GM12878 (cell line): Measurements from ENCODE around the gene LTA. TPM values are rescaled to one million over a fixed set of nuclear protein-coding genes. Genes with fewer than 3 reads are reported as not detected.

Experiments used
- ATAC-seq: fragments of 200-7000 bp; cut with Tn5 transposase; 3 replicates; pipeline ENCODE4 v1.9.1; 2020; ENCODE audit warnings: mild to moderate bottlenecking, moderate library complexity
- BruUV-seq: library from RNA; stranded (reverse); fragments of 400-500 nt; replicated peaks from 2 replicates; lab custom pipeline; 2021; lab: Mats Ljungman, UMichigan
- CTCF ChIA-PET: fragments of 300-600 bp; sonication (Branson Sonifier 250); formaldehyde crosslinking; extraction: SDS; loops from one replicate; lab custom pipeline; 2021; ENCODE audit warnings: inconsistent platforms; lab: Yijun Ruan, JAX
- POLR2A ChIA-PET: fragments of 350-600 bp; formaldehyde crosslinking; extraction: SDS; loops from one replicate; lab custom pipeline; 2021; ENCODE audit warnings: inconsistent platforms; lab: Charles Lee
- RAD21 ChIA-PET: fragments of 300-600 bp; sonication (Branson Sonifier 250); formaldehyde crosslinking; loops from one replicate; lab custom pipeline; 2023; ENCODE audit warnings: antibody characterized with exemption; ENCODE audit not compliant: unreplicated experiment; lab: Charles Lee
- SMC1A ChIA-PET: fragments of 300-600 bp; sonication (Branson Sonifier 250); formaldehyde crosslinking; loops from one replicate; lab custom pipeline; 2023; ENCODE audit not compliant: unreplicated experiment, uncharacterized antibody; lab: Charles Lee
- DNase-seq: peaks from one replicate; pipeline ENCODE4 v3.0.0-alpha.2; 2011; ENCODE audit warnings: low read depth, low spot score
- FAIRE-seq: peaks from 3 replicates; lab custom pipeline; 2011; peaks lifted over from hg19 to GRCh38; lab: Jason Lieb, UNC
- H2AFZ ChIP-seq: 2 replicates; pipeline ENCODE4 v1.6.0; 2011; ENCODE audit warnings: low read depth, low read length, control low read depth; ENCODE audit not compliant: control insufficient read depth
- H3K27ac ChIP-seq: 2 replicates; pipeline ENCODE4 v1.5.1; 2011; ENCODE audit warnings: control low read depth; ENCODE audit not compliant: control insufficient read depth, insufficient read depth
- H3K27me3 ChIP-seq, 2 experiments: replicated peaks in 1 of 2; 2 replicates each; pipeline versions ENCODE4 v1.6.0 to v1.6.1; 2011; ENCODE audit warnings: low read length in 1 of 2; ENCODE audit not compliant: control insufficient read depth in 2 of 2, insufficient read depth in 2 of 2
- H3K36me3 ChIP-seq, 2 experiments: 2 replicates each; pipeline ENCODE4 v1.5.1; 2011; ENCODE audit warnings: low read length in 1 of 2; ENCODE audit not compliant: control insufficient read depth in 2 of 2, insufficient read depth in 2 of 2
- H3K4me1 ChIP-seq: 2 replicates; pipeline ENCODE4 v1.6.1; 2011; ENCODE audit warnings: mild to moderate bottlenecking, low read length, moderate library complexity, mixed read lengths; ENCODE audit not compliant: control insufficient read depth, insufficient read depth
- H3K4me2 ChIP-seq: 2 replicates; pipeline ENCODE4 v1.6.0; 2011; ENCODE audit warnings: control low read depth; ENCODE audit not compliant: control insufficient read depth, insufficient read depth
- H3K4me3 ChIP-seq: fragments of 200-600 bp; sonication (generic); 2 replicates; pipeline ENCODE4 v1.5.1; 2016
- H3K79me2 ChIP-seq: 2 replicates; pipeline ENCODE4 v1.6.0; 2011; ENCODE audit warnings: low read length; ENCODE audit not compliant: control insufficient read depth, insufficient read depth
- H3K9ac ChIP-seq: 2 replicates; pipeline ENCODE4 v1.8.0; 2011; ENCODE audit warnings: low read length, control low read depth, mixed read lengths; ENCODE audit not compliant: control insufficient read depth, insufficient read depth
- H3K9me3 ChIP-seq: replicated peaks from 3 replicates; pipeline ENCODE4 v1.5.1; 2011; ENCODE audit warnings: mild to moderate bottlenecking, low read length; ENCODE audit not compliant: control insufficient read depth, insufficient read depth
- H4K20me1 ChIP-seq: 2 replicates; pipeline ENCODE4 v1.6.0; 2011; ENCODE audit not compliant: control insufficient read depth, insufficient read depth
- CREB1 ChIP-seq: IDR thresholded peaks from 2 replicates; pipeline ENCODE4 v1.6.1; 2012; ENCODE audit warnings: low read depth, mild to moderate bottlenecking, inconsistent platforms
- CREM ChIP-seq: IDR thresholded peaks from 2 replicates; pipeline ENCODE4 v1.6.1; 2014; ENCODE audit warnings: antibody characterized with exemption, low read depth
- EZH2 ChIP-seq: IDR thresholded peaks from 2 replicates; pipeline ENCODE4 v1.6.1; 2012; ENCODE audit warnings: low read depth, mild to moderate bottlenecking, control low read depth, inconsistent platforms, low read length, borderline replicate concordance; ENCODE audit not compliant: control insufficient read depth
- FOS ChIP-seq: IDR thresholded peaks from 3 replicates; pipeline ENCODE4 v1.6.1; 2011; ENCODE audit warnings: borderline replicate concordance; ENCODE audit not compliant: insufficient read length; ENCODE audit errors: extremely low read depth
- HDAC2 ChIP-seq: fragments of 200-600 bp; sonication (generic); IDR thresholded peaks from 2 replicates; pipeline ENCODE4 v1.6.1; 2017
- IKZF2 ChIP-seq, 2 experiments: fragments of 450-650 bp; IDR thresholded peaks; 2 replicates each; pipeline ENCODE4 v1.6.1; 2017; ENCODE audit warnings: mild to moderate bottlenecking in 2 of 2, moderate library complexity in 2 of 2
- IRF5 ChIP-seq: fragments of 450-650 bp; IDR thresholded peaks from 2 replicates; pipeline ENCODE4 v1.6.1; 2017; ENCODE audit warnings: borderline replicate concordance
- MYC ChIP-seq: IDR thresholded peaks from 2 replicates; pipeline ENCODE4 v1.6.1; 2011; ENCODE audit warnings: mild to moderate bottlenecking, low read length, moderate library complexity, inconsistent platforms; ENCODE audit not compliant: insufficient read depth, insufficient replicate concordance, insufficient read length, severe bottlenecking
- NFYB ChIP-seq: IDR thresholded peaks from 2 replicates; pipeline ENCODE4 v1.6.1; 2011; ENCODE audit warnings: low read depth, mild to moderate bottlenecking, low read length, improper control_type of control experiment, moderate library complexity; ENCODE audit not compliant: insufficient read depth
- POU2F2 ChIP-seq: IDR thresholded peaks from 3 replicates; pipeline ENCODE4 v1.6.1; 2011; ENCODE audit warnings: low read depth, mild to moderate bottlenecking, low read length, borderline replicate concordance
- RFX5 ChIP-seq: IDR thresholded peaks from 2 replicates; pipeline ENCODE4 v1.6.1; 2011; ENCODE audit warnings: low read depth, low read length, improper control_type of control experiment
- RUNX3 ChIP-seq: IDR thresholded peaks from 2 replicates; pipeline ENCODE4 v1.6.1; 2012; ENCODE audit warnings: low read length, inconsistent platforms
- SMAD1 ChIP-seq: fragments of 450-650 bp; IDR thresholded peaks from 2 replicates; pipeline ENCODE4 v1.6.1; 2018; ENCODE audit warnings: mild to moderate bottlenecking, low read depth; ENCODE audit not compliant: partially characterized antibody
- SMAD5 ChIP-seq: IDR thresholded peaks from 2 replicates; pipeline ENCODE4 v1.6.1; 2016; ENCODE audit warnings: antibody characterized with exemption, low read depth
- SPI1 ChIP-seq: IDR thresholded peaks from 2 replicates; pipeline ENCODE4 v1.6.1; 2011; ENCODE audit warnings: low read depth, mild to moderate bottlenecking, low read length, moderate library complexity, borderline replicate concordance; ENCODE audit not compliant: insufficient read depth
- SREBF2 ChIP-seq: IDR thresholded peaks from 2 replicates; pipeline ENCODE4 v1.6.1; 2012; ENCODE audit warnings: mild to moderate bottlenecking, low read length
- SRF ChIP-seq, 2 experiments: IDR thresholded peaks; 2 replicates each; pipeline ENCODE4 v1.6.1; 2011; ENCODE audit warnings: low read depth in 2 of 2, low read length in 2 of 2, mild to moderate bottlenecking in 1 of 2, moderate library complexity in 1 of 2
- SUPT20H ChIP-seq: IDR thresholded peaks from 2 replicates; pipeline ENCODE4 v1.6.1; 2011; ENCODE audit warnings: low read depth, mild to moderate bottlenecking, low read length, moderate library complexity, borderline replicate concordance; ENCODE audit not compliant: control insufficient read depth
- SUZ12 ChIP-seq: fragments of 200-600 bp; sonication (generic); IDR thresholded peaks from one replicate; pipeline ENCODE4 v1.6.1; 2018; ENCODE audit warnings: antibody characterized with exemption, mild to moderate bottlenecking; ENCODE audit not compliant: unreplicated experiment
- TBL1XR1 ChIP-seq: IDR thresholded peaks from 2 replicates; pipeline ENCODE4 v1.6.1; 2012; ENCODE audit warnings: low read depth, low read length, improper control_type of control experiment
- TCF12 ChIP-seq: IDR thresholded peaks from 2 replicates; pipeline ENCODE4 v1.6.1; 2011; ENCODE audit warnings: low read depth, mild to moderate bottlenecking, low read length
- YY1 ChIP-seq: IDR thresholded peaks from 2 replicates; pipeline ENCODE4 v1.6.1; 2011; ENCODE audit warnings: low read depth, mild to moderate bottlenecking, low read length
- ZNF24 ChIP-seq: fragments of 450-650 bp; IDR thresholded peaks from 2 replicates; pipeline ENCODE4 v1.6.1; 2017; ENCODE audit warnings: antibody characterized with exemption, mild to moderate bottlenecking
- WGBS: methylation state at CpG from one replicate; pipeline ENCODE4 v1.1.6; 2016; ENCODE audit warnings: low lambda C conversion rate; ENCODE audit not compliant: insufficient replicate concordance, insufficient coverage; ENCODE audit errors: missing lambda C conversion rate; 5-methylcytosine and 5-hydroxymethylcytosine counted together
- in situ Hi-C: fragments of 300-500 bp; cut with MboI; formaldehyde crosslinking; loops from 9 replicates; pipeline ENCODE4 v1.14.3; 2018; ENCODE audit warnings: mixed read lengths
- intact Hi-C: fragments of 100-400 bp; cut with micrococcal nuclease; formaldehyde crosslinking; loops from one replicate; pipeline ENCODE4 v1.14.2; 2022; ENCODE audit not compliant: unreplicated experiment
- polyA plus RNA-seq, 11 experiments: library from polyadenylated mRNA; depleted of rRNA in 4 of 11; unstranded in 6 of 11; stranded (reverse) in 5 of 11; fragments of >200 nt; fragmentation: Nextera tagmentation in 4 of 11; fragmentation: Illumina TruSeq in 1 of 11; extraction: Ambion mirVana in 4 of 11; extraction: Trizol in 1 of 11; gene quantifications; 1 replicate in 1 of 11; 2 replicates in 10 of 11; pipeline versions ENCODE4 v1.2.1 to v1.2.3, GENCODE V29; 2011 to 2016; ENCODE audit warnings: inconsistent platforms in 2 of 11, missing spikeins in 2 of 11, low read depth in 1 of 11
- total RNA-seq, 4 experiments: library from RNA; depleted of rRNA in 3 of 4; stranded (reverse); fragments of >200 nt in 3 of 4; fragmentation: Illumina TruSeq in 1 of 4; extraction: Trizol in 1 of 4; gene quantifications; 2 replicates each; pipeline versions ENCODE4 v1.2.1 to v1.2.3, GENCODE V29; 2013 to 2021
- TF ChIP-seq, protein P1 (sequence below): fragments of 450-650 bp; IDR thresholded peaks from 2 replicates; pipeline ENCODE4 v1.6.1; 2016; ENCODE audit warnings: mild to moderate bottlenecking

LTA gene
- total and polyA plus RNA-seq, 10 of the 15 experiments (the other 5 are each of a cell fraction or from before 2014, with no cell fraction given) = 27.5 to 100 (median 75.1) TPM

- H3K4me2 ChIP-seq = peak overlapping the region; percentile 96
- peak overlapping the region; percentile 78 for H3K9ac ChIP-seq
- 36% methylated on average over 5 of the region's 7 CpGs for WGBS
- H3K9me3 ChIP-seq = no peaks in the 10 kb centered on the region
- ATAC-seq (no peak), DNase-seq (no peak), FAIRE-seq (no peak)
- no TSS peak for BruUV-seq
- H3K4me1 ChIP-seq = peaks cover 29% of the 10 kb centered on the region
- intact Hi-C loops = loop anchor here (5.0 kb wide), 1 partner anchor 118 kb away; the partner anchor contains the start of gene MICB
- H3K79me2 ChIP-seq = peaks cover 12% of the 10 kb centered on the region
- ChIA-PET SMC1A (interaction anchor here (0.7 to 9.6 kb wide), 11 partner anchors 18 to 319 kb away, joined by 3 to 78 read pairs (median 3); partner anchors contain the start of genes ATP6V1G2, NCR3 and NFKBIL1), RAD21 (interaction anchor here (1.2 to 3.8 kb wide), 6 partner anchors 17 to 122 kb away, joined by 3 to 27 read pairs (median 4); partner anchors contain the start of genes GPANK1 and LTB), POLR2A (interaction anchor here (0.6 to 3.4 kb wide), 14 partner anchors 17 to 342 kb away, joined by 3 to 19 read pairs (median 4); partner anchors contain the start of genes BAG6, C6orf47, DDX39B and NCR3), CTCF (interaction anchor here (1.5 to 10.5 kb wide), 4 partner anchors 17 to 122 kb away, joined by 3 to 95 read pairs (median 11); no protein-coding TSS in a partner anchor)
- peak overlapping the region; percentile 81 for H2AFZ ChIP-seq
- H4K20me1 ChIP-seq = no peaks in the 10 kb centered on the region
- peak overlapping the region; percentile 93 for H3K27ac ChIP-seq
- in situ Hi-C loops = no loop called here
- no peaks in the 10 kb centered on the region for H3K27me3 ChIP-seq
- H3K36me3 ChIP-seq = no peaks in the 10 kb centered on the region
- peak overlapping the region; percentile 69 for H3K4me3 ChIP-seq
- no peak for TF ChIP-seq FOS
- no peak for TF ChIP-seq SMAD1
- peak; percentile 61 for TF ChIP-seq RUNX3
- TF ChIP-seq CREB1 = peak; percentile 32; the same call in 1 of the 2 replicates
- TF ChIP-seq CREM = no peak
- no peak for TF ChIP-seq TCF12
- TF ChIP-seq POU2F2 = no peak
- no peak for TF ChIP-seq SRF (IDR thresholded peaks at IDR 0.05; ENCODE audit: low read depth in 2 of 2, low read length in 2 of 2)
- TF ChIP-seq MYC = no peak
- no peak for TF ChIP-seq IRF5
- no peak for TF ChIP-seq NFYB
- no peak for TF ChIP-seq SMAD5
- TF ChIP-seq ZNF24 = no peak
- 0 out of 2 replicates have a peak, but pooled peaks have one; percentile 29 for TF ChIP-seq YY1
- TF ChIP-seq SUPT20H = no peak
- TF ChIP-seq TBL1XR1 = no peak
- no peak for TF ChIP-seq SUZ12
- TF ChIP-seq RFX5 = no peak
- no peak for TF ChIP-seq SREBF2
- peak; percentile 70 for TF ChIP-seq SPI1
- TF ChIP-seq HDAC2 = no peak
- TF ChIP-seq, protein P1, sequence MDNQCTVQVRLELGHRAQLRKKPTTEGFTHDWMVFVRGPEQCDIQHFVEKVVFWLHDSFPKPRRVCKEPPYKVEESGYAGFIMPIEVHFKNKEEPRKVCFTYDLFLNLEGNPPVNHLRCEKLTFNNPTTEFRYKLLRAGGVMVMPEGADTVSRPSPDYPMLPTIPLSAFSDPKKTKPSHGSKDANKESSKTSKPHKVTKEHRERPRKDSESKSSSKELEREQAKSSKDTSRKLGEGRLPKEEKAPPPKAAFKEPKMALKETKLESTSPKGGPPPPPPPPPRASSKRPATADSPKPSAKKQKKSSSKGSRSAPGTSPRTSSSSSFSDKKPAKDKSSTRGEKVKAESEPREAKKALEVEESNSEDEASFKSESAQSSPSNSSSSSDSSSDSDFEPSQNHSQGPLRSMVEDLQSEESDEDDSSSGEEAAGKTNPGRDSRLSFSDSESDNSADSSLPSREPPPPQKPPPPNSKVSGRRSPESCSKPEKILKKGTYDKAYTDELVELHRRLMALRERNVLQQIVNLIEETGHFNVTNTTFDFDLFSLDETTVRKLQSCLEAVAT = peak; percentile 28
- peak in 1 of 2 experiments; percentile 60; a peak in 3 of 4 replicates for TF ChIP-seq IKZF2 (IDR thresholded peaks at IDR 0.05)
- no peak for TF ChIP-seq EZH2
Observed at GRCh38 chr6:31615748-31616147, 43.7 kb downstream of the LTA start.
